Measurements from ENCODE around the gene GATAD2B.
"Not testable (repeated sequence)": the region's sequence is repeated elsewhere in the genome, so short reads cannot be mapped to it uniquely, and the experiment has no call there.

GATAD2B gene

GRCh38 chr1:153775458-153776327, 147.1 kb downstream of the GATAD2B start:
- DNase-seq = peak; percentile 92

- DNase-seq = peak; percentile 81
Observed at GRCh38 chr1:153774780-153775457, 147.9 kb downstream of the GATAD2B start, which contains the start of gene SLC27A3. SLC27A3 (plus strand) TSS chr1:153775407; CDS start chr1:153775498, 91 bp downstream.

- no peak for DNase-seq
Observed at GRCh38 chr1:153774026-153774595, 148.7 kb downstream of the GATAD2B start.

GRCh38 chr1:153773096-153773921, 149.5 kb downstream of the GATAD2B start:
- no peak for DNase-seq

- DNase-seq = no peak
Observed at GRCh38 chr1:153771841-153772593, 150.8 kb downstream of the GATAD2B start.

GRCh38 chr1:153771261-153771660, 151.5 kb downstream of the GATAD2B start:
- DNase-seq = no peak

GRCh38 chr1:153770797-153771196, 152.0 kb downstream of the GATAD2B start:
- DNase-seq = no peak

GRCh38 chr1:153769221-153769620, 153.6 kb downstream of the GATAD2B start:
- DNase-seq = no peak

- DNase-seq = no peak
Observed at GRCh38 chr1:153768316-153769181, 154.2 kb downstream of the GATAD2B start.

- no peak for DNase-seq
Observed at GRCh38 chr1:153767519-153767918, 155.3 kb downstream of the GATAD2B start.

GRCh38 chr1:153766663-153767062, 156.1 kb downstream of the GATAD2B start:
- DNase-seq = not testable (repeated sequence)

GRCh38 chr1:153764310-153764709, 158.5 kb downstream of the GATAD2B start:
- no peak for DNase-seq

GRCh38 chr1:153763365-153764225, 159.2 kb downstream of the GATAD2B start:
- no peak for DNase-seq

GRCh38 chr1:153760440-153760839, 162.3 kb downstream of the GATAD2B start:
- no peak for DNase-seq

All from islet precursor cell (in vitro differentiated cells).